ENCODE results near the gene WWOX. TPM values are rescaled to one million over a fixed set of nuclear protein-coding genes. Genes with fewer than 3 reads are reported as not detected.

WWOX gene
- polyA plus RNA-seq, 2 of the 4 experiments (the other 2 are of a cell fraction): 16.0 to 17.2 TPM

DNA sequence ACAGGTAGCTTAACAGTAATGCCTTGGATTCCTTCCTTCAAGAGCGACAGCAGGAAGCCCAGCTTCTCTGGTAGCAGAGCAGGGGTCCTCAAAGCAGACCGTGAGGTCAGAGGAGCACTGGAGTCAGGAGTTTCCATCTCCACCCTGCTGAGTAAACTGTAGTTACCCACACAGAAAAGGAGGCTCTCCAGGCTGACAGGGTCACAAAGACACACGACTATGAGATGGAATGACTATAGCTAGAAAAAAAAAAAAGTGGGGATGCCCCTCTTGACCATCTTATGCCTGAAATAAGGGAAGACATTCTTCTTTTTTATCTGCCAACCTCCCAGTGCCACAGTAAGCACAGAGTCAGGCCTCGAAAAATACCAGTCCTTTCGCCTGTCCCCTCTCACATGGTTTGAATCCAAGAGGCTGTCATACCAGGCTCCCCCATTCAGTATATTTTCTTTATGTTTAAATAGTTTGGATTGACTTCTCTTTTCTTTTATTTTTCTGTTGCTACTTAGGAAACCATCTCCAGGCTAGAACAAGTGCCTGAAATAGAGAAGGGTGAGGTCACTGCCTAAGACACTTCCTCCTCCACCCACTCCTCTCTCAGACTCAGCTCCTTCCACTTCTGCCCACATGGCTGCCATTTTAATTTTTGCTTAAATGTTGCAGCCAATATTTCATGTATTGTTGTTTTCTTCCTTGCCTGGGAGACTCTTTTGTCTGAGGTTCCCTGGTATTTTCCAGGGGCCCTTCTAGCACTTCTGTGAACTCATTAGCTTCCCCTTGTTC, 793.7 kb downstream of the WWOX start:
- ChIA-PET POLR2A (no interaction called here), CTCF (interaction anchor here (0.5 kb wide), 1 partner anchor 403 kb away, joined by 3 read pairs; no protein-coding TSS in a partner anchor)
- TF ChIP-seq ESRRA (IDR thresholded peaks at IDR 0.05; ENCODE audit: borderline replicate concordance, low read length): no peak
- no peak for TF ChIP-seq CEBPB (IDR thresholded peaks at IDR 0.05)
- no peak for TF ChIP-seq ZC3H11A (IDR thresholded peaks at IDR 0.05)
- TF ChIP-seq EP300 (IDR thresholded peaks at IDR 0.05): no peak
- no peak for TF ChIP-seq KDM1A (IDR thresholded peaks at IDR 0.05; ENCODE audit: low read depth)
- no peak for TF ChIP-seq CBX2 (IDR thresholded peaks at IDR 0.05; ENCODE audit: borderline replicate concordance, low read depth)
- TF ChIP-seq, protein P1, sequence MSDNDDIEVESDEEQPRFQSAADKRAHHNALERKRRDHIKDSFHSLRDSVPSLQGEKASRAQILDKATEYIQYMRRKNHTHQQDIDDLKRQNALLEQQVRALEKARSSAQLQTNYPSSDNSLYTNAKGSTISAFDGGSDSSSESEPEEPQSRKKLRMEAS (IDR thresholded peaks at IDR 0.05): no peak
- no peak for TF ChIP-seq SMC3 (IDR thresholded peaks at IDR 0.05)
- TF ChIP-seq HOXA7 (CRISPR knock-in tag; IDR thresholded peaks at IDR 0.05): no peak
- no peak for TF ChIP-seq RAD21 (conservative IDR thresholded peaks at IDR 0.05 in 1 of 2, IDR thresholded peaks at IDR 0.05 in 1 of 2)
- no peak for TF ChIP-seq CBX8 (IDR thresholded peaks at IDR 0.05)
- TF ChIP-seq, protein P2, sequence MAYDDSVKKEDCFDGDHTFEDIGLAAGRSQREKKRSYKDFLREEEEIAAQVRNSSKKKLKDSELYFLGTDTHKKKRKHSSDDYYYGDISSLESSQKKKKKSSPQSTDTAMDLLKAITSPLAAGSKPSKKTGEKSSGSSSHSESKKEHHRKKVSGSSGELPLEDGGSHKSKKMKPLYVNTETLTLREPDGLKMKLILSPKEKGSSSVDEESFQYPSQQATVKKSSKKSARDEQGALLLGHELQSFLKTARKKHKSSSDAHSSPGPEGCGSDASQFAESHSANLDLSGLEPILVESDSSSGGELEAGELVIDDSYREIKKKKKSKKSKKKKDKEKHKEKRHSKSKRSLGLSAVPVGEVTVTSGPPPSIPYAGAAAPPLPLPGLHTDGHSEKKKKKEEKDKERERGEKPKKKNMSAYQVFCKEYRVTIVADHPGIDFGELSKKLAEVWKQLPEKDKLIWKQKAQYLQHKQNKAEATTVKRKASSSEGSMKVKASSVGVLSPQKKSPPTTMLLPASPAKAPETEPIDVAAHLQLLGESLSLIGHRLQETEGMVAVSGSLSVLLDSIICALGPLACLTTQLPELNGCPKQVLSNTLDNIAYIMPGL (CRISPR knock-in tag; IDR thresholded peaks at IDR 0.05; ENCODE audit: borderline replicate concordance): no peak
- TF ChIP-seq TFCP2L1 (CRISPR knock-in tag; IDR thresholded peaks at IDR 0.05): no peak
- TF ChIP-seq, protein P3, sequence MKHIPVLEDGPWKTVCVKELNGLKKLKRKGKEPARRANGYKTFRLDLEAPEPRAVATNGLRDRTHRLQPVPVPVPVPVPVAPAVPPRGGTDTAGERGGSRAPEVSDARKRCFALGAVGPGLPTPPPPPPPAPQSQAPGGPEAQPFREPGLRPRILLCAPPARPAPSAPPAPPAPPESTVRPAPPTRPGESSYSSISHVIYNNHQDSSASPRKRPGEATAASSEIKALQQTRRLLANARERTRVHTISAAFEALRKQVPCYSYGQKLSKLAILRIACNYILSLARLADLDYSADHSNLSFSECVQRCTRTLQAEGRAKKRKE (CRISPR knock-in tag; IDR thresholded peaks at IDR 0.05; ENCODE audit: low read depth): no peak
- no peak for TF ChIP-seq HOXB13 (CRISPR knock-in tag; IDR thresholded peaks at IDR 0.05; ENCODE audit: low read depth)
- TF ChIP-seq KDM5A (IDR thresholded peaks at IDR 0.05): no peak
- no peak for TF ChIP-seq FOSB (CRISPR knock-in tag; IDR thresholded peaks at IDR 0.05)
- no peak overlapping the region for H3K27ac ChIP-seq
- FAIRE-seq (no peak), ATAC-seq (no peak), DNase-seq (ENCODE audit: low read depth in 1 of 2, low spot score in 1 of 2) (no peak)
- no peaks in the 10 kb centered on the region for H3K4me1 ChIP-seq
- no peaks in the 10 kb centered on the region; the same call in 2 of the 3 replicates for H3K9me3 ChIP-seq
- no peak overlapping the region for H3K4me3 ChIP-seq
- 30% methylated on average over 5 of the region's 5 CpGs for WGBS (ENCODE audit: missing lambda C conversion rate)
- no peak overlapping the region for H3K4me2 ChIP-seq

DNA sequence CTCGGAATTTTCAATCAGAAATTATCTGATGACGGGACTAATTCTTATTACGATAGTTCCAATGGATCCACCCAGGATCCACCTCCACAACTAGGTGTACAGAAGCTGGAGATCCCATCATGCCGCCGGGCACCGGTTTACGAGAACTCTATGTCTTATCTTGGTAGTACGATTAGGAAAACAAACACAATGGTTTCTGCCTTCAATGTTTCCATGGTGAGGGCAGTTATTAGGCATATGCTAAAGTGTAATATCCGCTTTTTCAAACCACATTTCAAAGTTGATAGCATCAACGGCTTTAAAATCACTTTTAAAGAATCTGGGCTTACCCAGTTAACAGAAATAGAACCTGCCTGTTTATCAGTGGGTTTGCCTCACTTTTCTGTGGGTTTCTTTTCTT, 795.4 kb downstream of the WWOX start:
- Histone ChIP-seq H3K4me1 (no peaks in the 10 kb centered on the region), H3K27ac (no peak overlapping the region), H3K4me2 (no peak overlapping the region), H3K4me3 (no peak overlapping the region), H3K9me3 (no peaks in the 10 kb centered on the region; the same call in 2 of the 3 replicates)
- ATAC-seq (no peak), FAIRE-seq (no peak), DNase-seq (ENCODE audit: low read depth in 1 of 2, low spot score in 1 of 2) (no peak)
- POLR2A ChIA-PET: no interaction called here
- TF ChIP-seq RAD21 (conservative IDR thresholded peaks at IDR 0.05 in 1 of 2, IDR thresholded peaks at IDR 0.05 in 1 of 2) (no peak), CBX2 (IDR thresholded peaks at IDR 0.05; ENCODE audit: borderline replicate concordance, low read depth) (no peak), NFE2L2 (conservative IDR thresholded peaks at IDR 0.05; ENCODE audit: low read length) (no peak), FOSL2 (IDR thresholded peaks at IDR 0.05) (no peak), FOSL2 (CRISPR knock-in tag; IDR thresholded peaks at IDR 0.05) (no peak), CBX8 (IDR thresholded peaks at IDR 0.05) (no peak), KDM5A (IDR thresholded peaks at IDR 0.05) (no peak), MYC (IDR thresholded peaks at IDR 0.05; ENCODE audit: borderline replicate concordance, low read length) (no peak)
- TF ChIP-seq, protein P4, sequence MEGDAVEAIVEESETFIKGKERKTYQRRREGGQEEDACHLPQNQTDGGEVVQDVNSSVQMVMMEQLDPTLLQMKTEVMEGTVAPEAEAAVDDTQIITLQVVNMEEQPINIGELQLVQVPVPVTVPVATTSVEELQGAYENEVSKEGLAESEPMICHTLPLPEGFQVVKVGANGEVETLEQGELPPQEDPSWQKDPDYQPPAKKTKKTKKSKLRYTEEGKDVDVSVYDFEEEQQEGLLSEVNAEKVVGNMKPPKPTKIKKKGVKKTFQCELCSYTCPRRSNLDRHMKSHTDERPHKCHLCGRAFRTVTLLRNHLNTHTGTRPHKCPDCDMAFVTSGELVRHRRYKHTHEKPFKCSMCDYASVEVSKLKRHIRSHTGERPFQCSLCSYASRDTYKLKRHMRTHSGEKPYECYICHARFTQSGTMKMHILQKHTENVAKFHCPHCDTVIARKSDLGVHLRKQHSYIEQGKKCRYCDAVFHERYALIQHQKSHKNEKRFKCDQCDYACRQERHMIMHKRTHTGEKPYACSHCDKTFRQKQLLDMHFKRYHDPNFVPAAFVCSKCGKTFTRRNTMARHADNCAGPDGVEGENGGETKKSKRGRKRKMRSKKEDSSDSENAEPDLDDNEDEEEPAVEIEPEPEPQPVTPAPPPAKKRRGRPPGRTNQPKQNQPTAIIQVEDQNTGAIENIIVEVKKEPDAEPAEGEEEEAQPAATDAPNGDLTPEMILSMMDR (IDR thresholded peaks at IDR 0.05): no peak
- CTCF ChIA-PET: no interaction called here
- 65% methylated on average over 10 of the region's 10 CpGs for WGBS (ENCODE audit: missing lambda C conversion rate)
